GM12878 (cell line): ENCODE results near the gene FBXW8.

Experiments used
- CREM ChIP-seq: IDR thresholded peaks from 2 replicates; pipeline ENCODE4 v1.6.1; 2014; ENCODE audit warnings: antibody characterized with exemption, low read depth
- EZH2 ChIP-seq: IDR thresholded peaks from 2 replicates; pipeline ENCODE4 v1.6.1; 2012; ENCODE audit warnings: low read depth, mild to moderate bottlenecking, control low read depth, inconsistent platforms, low read length, borderline replicate concordance; ENCODE audit not compliant: control insufficient read depth
- LARP7 ChIP-seq: fragments of 450-650 bp; IDR thresholded peaks from 2 replicates; pipeline ENCODE4 v1.6.1; 2017; ENCODE audit warnings: mild to moderate bottlenecking
- MTA3 ChIP-seq: IDR thresholded peaks from 2 replicates; pipeline ENCODE4 v1.6.1; 2012; ENCODE audit warnings: low read length, inconsistent platforms, borderline replicate concordance
- NFYB ChIP-seq: IDR thresholded peaks from 2 replicates; pipeline ENCODE4 v1.6.1; 2011; ENCODE audit warnings: low read depth, mild to moderate bottlenecking, low read length, improper control_type of control experiment, moderate library complexity; ENCODE audit not compliant: insufficient read depth
- SUZ12 ChIP-seq: fragments of 200-600 bp; sonication (generic); IDR thresholded peaks from one replicate; pipeline ENCODE4 v1.6.1; 2018; ENCODE audit warnings: antibody characterized with exemption, mild to moderate bottlenecking; ENCODE audit not compliant: unreplicated experiment

GRCh38 chr12:116910280-116910644 is 488 bp upstream of the FBXW8 start:
- TF ChIP-seq CREM (no peak), SUZ12 (no peak), LARP7 (no peak), EZH2 (no peak), MTA3 (no peak), NFYB (no peak)
